ENCODE results near the gene DNAL1.
"Not testable (repeated sequence)": the region's sequence is repeated elsewhere in the genome, so short reads cannot be mapped to it uniquely, and the experiment has no call there.

DNAL1 gene, protein sequence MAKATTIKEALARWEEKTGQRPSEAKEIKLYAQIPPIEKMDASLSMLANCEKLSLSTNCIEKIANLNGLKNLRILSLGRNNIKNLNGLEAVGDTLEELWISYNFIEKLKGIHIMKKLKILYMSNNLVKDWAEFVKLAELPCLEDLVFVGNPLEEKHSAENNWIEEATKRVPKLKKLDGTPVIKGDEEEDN

DNA sequence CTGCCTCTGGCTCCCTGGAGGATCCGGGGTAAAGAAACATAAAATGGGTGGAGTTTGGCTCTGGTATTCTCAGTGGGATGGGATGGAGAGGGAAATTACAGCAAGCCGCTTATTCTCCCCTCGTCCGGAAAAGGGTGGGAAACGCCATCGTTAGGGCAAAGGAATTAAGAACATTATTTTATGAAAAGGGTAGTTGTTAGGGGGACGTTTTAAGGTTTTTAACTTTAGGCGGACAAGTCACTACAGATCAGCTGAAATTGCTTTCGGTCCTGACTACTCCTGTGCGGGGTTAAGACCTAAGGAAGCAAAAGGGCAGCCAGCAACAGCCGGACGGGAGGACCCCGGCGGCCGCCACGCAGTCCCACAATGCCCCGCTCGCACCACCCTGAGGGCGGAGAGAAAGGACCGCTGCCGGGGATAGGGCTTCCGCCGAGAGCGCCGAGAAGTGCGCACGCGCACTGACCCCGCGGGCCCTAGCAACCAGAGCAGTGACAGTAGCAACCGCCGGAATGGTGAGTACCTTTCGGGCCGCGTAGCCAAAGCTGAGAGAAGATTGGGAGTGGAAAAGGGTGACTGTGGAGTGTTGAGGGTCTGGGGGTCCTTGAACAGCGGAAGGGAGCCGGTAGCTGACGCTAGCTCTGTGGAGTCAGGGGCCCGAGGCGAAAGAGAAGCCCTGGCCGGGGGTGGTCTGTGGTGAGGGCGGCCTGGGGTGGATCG is at the start of gene DNAL1:
Gene DNAL1, plus strand, starts transcription at position 456 of the 717 bp plus-strand sequence. Its CDS starts 54 bp downstream, at position 510.
- peak; percentile 97 to 98 for DNase-seq

DNA sequence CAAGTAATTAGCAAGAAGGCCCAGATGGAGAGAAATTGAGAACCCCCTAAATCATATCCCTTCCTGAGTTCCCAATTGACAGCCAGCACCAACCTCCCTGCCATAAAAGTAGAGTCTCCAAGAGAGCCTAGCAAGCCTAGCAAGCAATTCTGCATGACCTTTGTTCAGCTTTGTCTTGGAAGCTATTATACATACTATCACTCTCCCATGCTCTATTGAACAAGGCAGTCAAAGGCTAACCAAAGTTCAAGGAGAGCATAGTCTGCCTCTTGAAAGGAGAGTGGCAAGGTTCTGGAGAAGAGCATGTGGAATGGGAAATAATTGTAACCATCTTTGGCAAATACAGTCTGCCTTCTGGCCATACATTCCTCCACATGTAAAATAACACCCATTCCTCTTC is 45.3 kb upstream of the DNAL1 start:
- DNase-seq, result no peak

- no peak for DNase-seq
Observed at GRCh38 chr14:73602994-73603393, 41.8 kb upstream of the DNAL1 start.

- no peak for DNase-seq
Observed at GRCh38 chr14:73606271-73606670, 38.5 kb upstream of the DNAL1 start.

GRCh38 chr14:73607241-73607640 is 37.5 kb upstream of the DNAL1 start:
- DNase-seq, result no peak

GRCh38 chr14:73610687-73611086 is 34.1 kb upstream of the DNAL1 start:
- DNase-seq, result no peak

DNA sequence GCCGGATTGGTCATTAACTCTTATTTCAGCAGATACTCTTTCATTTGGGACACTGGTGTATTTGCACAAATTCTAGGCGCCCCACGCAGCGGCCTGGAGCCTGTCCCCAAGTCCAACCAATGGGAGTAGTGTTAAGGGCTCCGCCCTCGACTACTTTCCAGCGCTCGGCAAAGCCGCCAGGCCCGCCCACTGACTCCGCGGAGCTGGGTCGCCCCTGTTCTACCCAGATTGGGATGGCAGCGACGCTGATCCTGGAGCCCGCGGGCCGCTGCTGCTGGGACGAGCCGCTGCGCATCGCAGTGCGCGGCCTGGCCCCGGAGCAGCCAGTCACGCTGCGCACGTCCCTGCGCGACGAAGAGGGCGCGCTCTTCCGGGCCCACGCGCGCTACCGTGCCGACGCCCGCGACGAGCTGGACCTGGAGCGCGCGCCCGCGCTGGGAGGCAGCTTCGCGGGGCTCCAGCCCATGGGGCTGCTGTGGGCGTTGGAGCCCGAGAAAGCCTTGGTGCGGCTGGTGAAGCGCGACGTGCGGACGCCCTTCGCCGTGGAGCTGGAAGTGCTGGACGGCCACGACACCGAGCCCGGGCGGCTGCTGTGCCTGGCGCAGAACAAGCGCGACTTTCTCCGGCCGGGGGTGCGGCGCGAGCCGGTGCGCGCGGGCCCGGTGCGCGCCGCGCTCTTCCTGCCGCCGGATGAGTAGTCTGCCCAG is 32.3 kb upstream of the DNAL1 start, which contains the start of gene ACOT6:
Gene ACOT6, plus strand, starts transcription at position 179 of the 707 bp plus-strand sequence. Its CDS starts 55 bp downstream, at position 234.
- peak; percentile 64 to 82 for DNase-seq

DNA sequence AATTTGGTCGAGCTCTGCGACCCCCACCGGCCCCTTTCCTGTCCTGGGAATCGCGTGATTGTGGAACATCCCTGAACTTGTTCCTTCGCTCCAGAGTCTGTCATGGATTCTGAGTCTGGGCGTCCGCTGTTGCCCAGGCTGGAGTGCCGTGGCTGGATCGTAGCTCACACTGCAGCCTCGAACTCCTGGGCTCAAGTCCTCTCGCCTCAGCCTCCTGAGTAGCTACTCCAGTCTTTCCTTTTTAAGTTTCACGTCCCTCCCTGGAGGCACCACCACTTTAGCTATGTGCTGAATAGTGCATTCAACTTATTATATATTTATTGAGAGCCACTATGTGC is 31.8 kb upstream of the DNAL1 start:
- DNase-seq, result peak in 1 of 2 experiments; percentile 61

DNA sequence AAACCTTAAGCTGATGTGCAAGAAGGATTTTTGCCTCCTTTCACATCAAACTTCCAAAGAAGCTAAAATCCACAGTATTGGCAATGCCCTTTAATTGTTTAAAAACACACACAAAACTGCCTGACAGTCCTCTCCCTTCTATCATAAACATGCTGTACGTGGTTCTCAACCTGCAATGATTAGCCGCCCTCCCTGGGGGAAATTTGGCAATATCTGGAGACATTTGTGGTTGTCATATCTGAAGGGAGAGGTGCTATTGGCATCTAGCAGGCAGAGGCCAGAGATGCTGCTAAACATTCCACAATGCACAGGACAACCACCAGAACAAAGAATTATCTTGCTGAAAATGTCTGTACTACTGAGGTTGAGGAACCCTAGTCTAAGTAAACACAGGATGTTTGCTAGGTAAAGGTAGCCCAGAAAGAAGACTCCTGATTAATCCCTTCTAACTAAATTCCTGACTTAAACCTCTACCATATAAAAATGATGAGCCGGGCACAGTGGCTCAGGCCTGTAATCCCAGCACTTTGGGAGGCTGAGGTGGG is 31.3 kb upstream of the DNAL1 start:
- no peak for DNase-seq

DNA sequence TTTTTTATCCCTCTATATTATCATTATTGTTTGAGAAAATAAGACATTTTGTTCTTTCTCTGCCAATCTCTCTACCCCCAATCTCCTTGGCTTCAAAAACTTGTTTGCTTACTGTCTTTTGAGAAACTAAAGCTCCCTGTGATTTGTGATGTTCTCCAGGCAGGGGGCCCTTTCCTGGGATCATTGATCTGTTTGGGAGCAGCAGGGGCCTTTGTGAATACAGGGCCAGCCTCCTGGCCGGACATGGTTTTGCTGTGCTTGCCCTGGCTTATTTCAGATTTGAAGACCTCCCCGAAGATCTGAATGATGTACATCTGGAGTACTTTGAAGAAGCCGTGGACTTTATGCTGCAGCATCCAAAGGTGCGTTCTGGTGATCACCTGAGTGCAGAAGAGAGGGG is 28.0 kb upstream of the DNAL1 start:
- DNase-seq, result no peak

DNA sequence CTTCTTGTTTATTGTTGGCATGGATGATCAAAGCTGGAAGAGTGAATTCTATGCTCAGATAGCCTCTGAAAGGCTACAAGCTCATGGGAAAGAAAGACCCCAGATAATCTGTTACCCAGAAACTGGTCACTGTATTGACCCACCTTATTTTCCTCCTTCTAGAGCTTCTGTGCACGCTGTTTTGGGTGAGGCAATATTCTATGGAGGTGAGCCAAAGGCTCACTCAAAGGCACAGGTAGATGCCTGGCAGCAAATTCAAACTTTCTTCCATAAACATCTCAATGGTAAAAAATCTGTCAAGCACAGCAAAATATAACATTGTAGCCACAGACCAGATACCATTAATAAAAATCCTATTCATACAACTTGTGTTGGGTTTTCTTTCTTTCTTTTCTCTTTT is 25.3 kb upstream of the DNAL1 start:
- DNase-seq, result no peak

DNA sequence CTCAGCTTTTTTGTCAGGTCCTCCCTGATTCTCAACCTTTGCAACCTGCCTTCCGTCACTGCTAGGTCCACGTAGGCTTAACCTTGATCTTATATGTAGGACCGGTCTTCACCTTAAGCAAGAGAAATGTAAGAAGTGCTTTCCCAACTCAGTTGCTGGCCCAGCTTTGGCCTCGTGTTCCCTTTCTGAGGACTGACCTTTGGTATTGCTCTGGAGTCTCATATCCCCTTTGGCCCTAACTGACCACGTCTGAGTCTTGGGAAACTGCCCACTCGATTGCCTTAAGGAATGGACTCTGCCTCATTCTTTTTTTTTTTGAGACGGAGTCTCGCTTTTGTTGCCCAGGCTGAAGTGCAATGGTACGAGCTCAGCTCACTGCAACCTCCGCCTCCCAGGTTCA is 24.5 kb upstream of the DNAL1 start:
- DNase-seq, result no peak

DNA sequence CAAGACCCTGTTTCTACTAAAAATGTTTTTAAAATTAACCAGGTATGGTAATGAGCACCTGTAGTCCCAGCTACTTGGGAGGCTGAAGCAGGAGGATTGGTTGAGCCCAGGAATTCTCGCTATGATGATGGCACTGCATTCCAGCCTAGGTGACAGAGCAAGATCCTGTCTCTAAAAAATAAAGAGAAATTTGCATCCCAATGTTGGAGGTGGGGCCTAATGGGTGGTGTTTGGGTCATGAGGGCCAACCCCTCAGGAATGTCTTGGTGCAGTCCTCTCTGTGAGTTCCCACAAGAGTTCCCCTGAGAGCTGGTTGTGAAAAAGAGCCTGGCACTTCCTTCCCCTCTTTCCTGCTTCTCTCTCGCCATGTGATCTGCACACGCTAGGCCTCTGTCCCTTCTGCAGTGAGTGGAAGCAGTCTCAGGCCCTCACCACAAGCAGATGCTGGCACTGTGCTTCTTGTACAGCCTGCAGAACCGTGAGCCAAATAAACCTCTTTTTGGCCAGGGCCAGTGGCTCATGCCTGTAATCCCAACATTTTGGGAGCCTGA is 21.2 kb upstream of the DNAL1 start:
- no peak for DNase-seq

DNA sequence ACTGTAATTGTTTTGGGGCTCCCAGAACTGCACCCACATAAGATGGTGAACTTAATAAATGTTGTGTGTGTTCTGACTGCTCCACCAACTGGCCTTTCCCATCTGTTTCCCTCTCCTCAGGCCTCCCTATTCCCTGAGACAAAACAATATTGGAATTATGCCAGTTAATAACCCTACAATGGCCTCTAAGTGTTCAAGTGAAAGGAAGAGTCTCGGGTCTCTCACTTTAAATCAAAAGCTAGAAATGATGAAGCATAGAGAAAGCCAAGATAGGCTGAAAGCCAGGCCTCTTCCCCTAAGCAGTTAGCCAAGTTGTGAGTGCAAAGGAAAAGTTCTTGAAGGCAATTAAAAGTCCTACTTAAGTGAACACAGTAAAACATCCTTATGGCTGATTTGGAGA is 19.1 kb upstream of the DNAL1 start:
- DNase-seq, result no peak

DNA sequence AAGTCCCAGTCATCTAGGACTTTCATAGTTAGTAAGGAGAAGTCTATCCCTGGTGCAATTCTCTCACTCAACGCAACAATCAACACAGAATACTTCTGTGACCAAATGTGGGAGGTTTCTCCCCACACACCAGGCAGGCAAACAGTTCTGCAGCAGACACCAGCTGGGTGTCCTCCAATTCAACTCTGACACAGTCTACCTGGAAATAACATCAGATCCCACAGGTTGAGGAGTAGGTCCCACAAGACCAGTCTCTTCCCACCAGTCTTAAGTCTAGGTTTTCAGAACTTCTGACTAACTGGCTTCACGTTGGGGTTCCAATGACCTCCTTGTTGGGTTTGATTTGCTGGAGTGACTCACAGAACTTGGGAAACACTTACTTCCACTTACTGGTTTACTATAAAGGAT is 17.6 kb upstream of the DNAL1 start:
- DNase-seq, result no peak

GRCh38 chr14:73630009-73630780 is 14.6 kb upstream of the DNAL1 start:
- DNase-seq, result no peak

GRCh38 chr14:73633116-73634010 is 11.4 kb upstream of the DNAL1 start:
- peak; percentile 77 to 87 for DNase-seq

GRCh38 chr14:73634011-73634833 is 10.6 kb upstream of the DNAL1 start:
- peak; percentile 62 to 92 for DNase-seq

GRCh38 chr14:73636355-73636754 is 8.4 kb upstream of the DNAL1 start:
- not testable (repeated sequence) for DNase-seq

DNA sequence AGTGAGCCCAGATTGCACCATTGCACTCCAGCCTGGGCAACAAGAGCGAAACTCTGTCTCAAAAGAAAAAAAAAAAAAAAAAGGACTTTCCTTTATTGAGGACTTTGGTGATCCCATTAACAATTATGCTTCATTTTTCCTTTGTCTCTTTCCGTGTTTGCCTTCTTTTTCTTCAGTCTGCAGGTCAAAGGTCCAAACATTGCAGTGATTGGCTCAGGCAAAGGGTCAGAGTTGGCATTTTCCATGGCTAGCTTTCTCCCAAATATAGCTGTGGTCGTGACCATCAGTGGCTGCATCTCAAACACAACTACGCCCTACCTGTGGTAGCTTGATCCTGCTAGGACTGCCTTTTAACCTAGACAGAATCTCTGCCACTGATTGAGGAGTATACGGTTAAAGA is 7.0 kb upstream of the DNAL1 start:
- no peak for DNase-seq

Data from NCI-H524 (cell line).